Heart left ventricle (tissue), 13 donors: ENCODE data around the gene MMGT1.

Experiments used
- POLR2A ChIP-seq, 2 donors: fragments of 450-650 bp; IDR thresholded peaks; one replicate each; pipeline ENCODE4 v1.6.1; 2017; ENCODE audit warnings: antibody characterized with exemption in 2 of 2, mild to moderate bottlenecking in 2 of 2, moderate library complexity in 2 of 2
- TF ChIP-seq, protein P1 (sequence below), 12 donors: fragments of 200-600 bp; sonication (generic) in 4 of 12; IDR thresholded peaks; one replicate each; pipeline versions ENCODE4 v1.5.0 to v1.8.0; 2018 to 2022; ENCODE audit warnings: antibody characterized with exemption in 12 of 12, mild to moderate bottlenecking in 5 of 12
- donor health status: ischemic (EF 13 %, LVEDD 7.1; RV severe dilation, severe dysfunction).
- donor health status: DM: no; HTN: yes; CAD: no.
- donor health status: DM: no; HTN: no; CAD: no.
- donor health status: ischemic (EF 25% LVEDD 6.9; RV normal size, moderate dysfunction).
- donor health status: ischemic (EF 25% LVEDD 5.7; RV mildly dilated, moderate dysfunction).
- donor health status: ischemic (EF 35%, LVEDD 5.7; RV mildly dilated, moderate dysfunction).
- donor health status: nonischemic (EF 11% LVEDD 7.7; RV severe dilation, severe dysfunction).
- donor health status: DM: yes; HTN: yes; CAD: no.
- donor health status: PGD.
- donor health status: ischemic (EF 29% LVEDD 5.4; RV normal size, mild dysfunction).
- donor health status: nonischemic (EF 23%, LVEDD 6.1; RV moderate dilation, normal function).

DNA sequence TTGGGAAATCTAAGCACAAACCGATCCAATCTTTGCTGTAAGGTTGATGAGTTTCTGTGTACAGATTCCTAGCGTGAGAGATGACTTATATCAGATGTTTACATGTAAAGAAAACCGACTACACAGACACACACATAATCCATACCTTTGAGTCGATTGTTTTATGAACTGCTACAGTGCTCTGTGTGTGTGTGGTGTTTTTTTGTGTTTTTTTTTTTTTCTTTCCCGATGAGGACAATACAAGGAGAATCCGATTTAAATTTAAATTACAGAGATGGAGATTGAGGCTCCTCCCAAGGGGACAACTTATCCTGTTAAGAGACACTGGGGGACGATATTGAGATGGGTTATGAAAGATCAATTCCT, 11.0 kb upstream of the MMGT1 start:
- TF ChIP-seq, protein P1, sequence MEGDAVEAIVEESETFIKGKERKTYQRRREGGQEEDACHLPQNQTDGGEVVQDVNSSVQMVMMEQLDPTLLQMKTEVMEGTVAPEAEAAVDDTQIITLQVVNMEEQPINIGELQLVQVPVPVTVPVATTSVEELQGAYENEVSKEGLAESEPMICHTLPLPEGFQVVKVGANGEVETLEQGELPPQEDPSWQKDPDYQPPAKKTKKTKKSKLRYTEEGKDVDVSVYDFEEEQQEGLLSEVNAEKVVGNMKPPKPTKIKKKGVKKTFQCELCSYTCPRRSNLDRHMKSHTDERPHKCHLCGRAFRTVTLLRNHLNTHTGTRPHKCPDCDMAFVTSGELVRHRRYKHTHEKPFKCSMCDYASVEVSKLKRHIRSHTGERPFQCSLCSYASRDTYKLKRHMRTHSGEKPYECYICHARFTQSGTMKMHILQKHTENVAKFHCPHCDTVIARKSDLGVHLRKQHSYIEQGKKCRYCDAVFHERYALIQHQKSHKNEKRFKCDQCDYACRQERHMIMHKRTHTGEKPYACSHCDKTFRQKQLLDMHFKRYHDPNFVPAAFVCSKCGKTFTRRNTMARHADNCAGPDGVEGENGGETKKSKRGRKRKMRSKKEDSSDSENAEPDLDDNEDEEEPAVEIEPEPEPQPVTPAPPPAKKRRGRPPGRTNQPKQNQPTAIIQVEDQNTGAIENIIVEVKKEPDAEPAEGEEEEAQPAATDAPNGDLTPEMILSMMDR (IDR thresholded peaks at IDR 0.05): no peak
- TF ChIP-seq POLR2A (IDR thresholded peaks at IDR 0.05): no peak
